IMR-90 (cell line): Measurements from ENCODE around the gene DSCAM.

Source experiments
- BHLHE40 ChIP-seq: fragments of 150-350 bp; IDR thresholded peaks from 2 replicates; pipeline ENCODE4 v1.6.1; 2016; ENCODE audit warnings: mild to moderate bottlenecking, low read depth, low read length
- CEBPB ChIP-seq: IDR thresholded peaks from 2 replicates; pipeline ENCODE4 v1.6.1; 2012; ENCODE audit warnings: low read depth, low read length, improper control_type of control experiment
- CTCF ChIP-seq: conservative IDR thresholded peaks from 2 replicates; pipeline ENCODE4 v1.5.1; 2012; ENCODE audit warnings: mild to moderate bottlenecking, low read depth, low read length, improper control_type of control experiment
- MAFK ChIP-seq: IDR thresholded peaks from 2 replicates; pipeline ENCODE4 v1.6.1; 2012; ENCODE audit warnings: low read depth, low read length, improper control_type of control experiment
- MAZ ChIP-seq: IDR thresholded peaks from 2 replicates; pipeline ENCODE4 v1.6.1; 2012; ENCODE audit warnings: low read depth, mild to moderate bottlenecking, low read length, improper control_type of control experiment, moderate library complexity, borderline replicate concordance
- MXI1 ChIP-seq: IDR thresholded peaks from 2 replicates; pipeline ENCODE4 v1.6.1; 2012; ENCODE audit warnings: low read depth, mild to moderate bottlenecking, low read length, moderate library complexity, borderline replicate concordance
- POLR2A ChIP-seq: IDR thresholded peaks from 2 replicates; pipeline ENCODE4 v1.6.1; 2012; ENCODE audit warnings: mild to moderate bottlenecking, low read depth, low read length
- RAD21 ChIP-seq: IDR thresholded peaks from 2 replicates; pipeline ENCODE4 v1.6.1; 2012; ENCODE audit warnings: low read length, improper control_type of control experiment
- RCOR1 ChIP-seq: IDR thresholded peaks from 2 replicates; pipeline ENCODE4 v1.6.1; 2012; ENCODE audit warnings: mild to moderate bottlenecking, low read length, improper control_type of control experiment; ENCODE audit not compliant: insufficient replicate concordance
- SMC3 ChIP-seq: fragments of 150-350 bp; IDR thresholded peaks from 2 replicates; pipeline ENCODE4 v1.6.1; 2016; ENCODE audit warnings: low read depth, mild to moderate bottlenecking, antibody characterized with exemption, low read length, moderate library complexity
- USF2 ChIP-seq: fragments of 150-350 bp; IDR thresholded peaks from 2 replicates; pipeline ENCODE4 v1.6.1; 2017; ENCODE audit warnings: mild to moderate bottlenecking, antibody characterized with exemption, low read length, low read depth

DNA sequence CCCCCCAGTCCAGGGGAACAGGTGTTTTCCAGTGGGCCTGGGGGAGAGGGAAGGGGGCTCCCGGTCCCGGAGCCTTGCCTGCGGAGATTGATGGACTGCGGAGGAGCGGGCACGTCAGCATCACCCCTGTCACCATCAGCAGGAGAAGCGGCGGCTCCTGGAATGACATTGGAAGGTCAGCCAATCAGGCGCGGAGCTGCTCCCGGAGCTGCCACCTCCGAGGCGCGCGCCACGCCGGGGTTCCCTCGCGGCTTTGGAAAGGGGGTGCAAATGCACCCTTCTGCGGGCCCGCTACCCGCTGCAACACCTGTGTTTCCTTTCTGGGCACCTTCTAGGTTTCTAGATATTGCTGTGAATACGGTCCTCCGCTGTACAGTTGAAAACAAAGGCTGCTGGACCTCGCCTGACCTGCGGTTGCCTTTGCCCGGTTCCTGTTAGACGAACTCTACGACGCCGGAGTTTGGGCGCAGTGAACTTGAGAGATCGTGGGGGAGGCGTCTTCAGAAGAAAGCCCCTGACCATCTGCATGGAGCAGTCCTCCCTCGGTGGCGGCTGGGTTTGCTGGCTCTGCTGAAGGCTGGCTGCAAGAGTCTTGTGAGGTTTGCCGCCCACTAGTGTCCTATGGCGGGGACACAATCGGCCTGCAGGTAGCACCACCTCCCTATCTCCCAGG is 5.3 kb downstream of the DSCAM start:
- TF ChIP-seq CTCF (peak; percentile 21; the same call in 1 of the 2 replicates), BHLHE40 (no peak), POLR2A (no peak), CEBPB (no peak), RCOR1 (no peak), MAZ (no peak), RAD21 (no peak), MAFK (no peak), USF2 (no peak), SMC3 (no peak), MXI1 (no peak)
